ENCODE measurements around the gene DERA.
"Not testable (repeated sequence)": the region's sequence is repeated elsewhere in the genome, so short reads cannot be mapped to it uniquely, and the experiment has no call there.

DERA gene

DNA sequence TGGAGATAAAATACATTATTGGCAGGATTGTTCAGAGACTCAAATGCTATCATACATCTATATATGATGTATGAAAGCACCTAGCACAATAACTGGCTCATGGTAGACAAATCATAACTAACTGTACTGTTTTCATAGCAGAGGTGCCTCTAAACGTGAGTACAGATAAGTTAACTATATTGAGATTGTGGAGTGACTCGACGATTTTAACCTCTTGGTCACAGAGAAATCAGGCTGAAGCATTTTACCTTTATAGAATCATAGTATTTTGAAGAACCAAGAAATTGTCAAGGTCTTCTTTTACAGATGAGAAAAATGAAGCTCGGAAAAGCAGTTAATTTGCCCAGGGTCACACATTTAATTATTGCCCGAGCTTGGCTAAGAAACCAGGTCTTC lies 666 bp upstream of the DERA start:
- DNase-seq: no peak

DNA sequence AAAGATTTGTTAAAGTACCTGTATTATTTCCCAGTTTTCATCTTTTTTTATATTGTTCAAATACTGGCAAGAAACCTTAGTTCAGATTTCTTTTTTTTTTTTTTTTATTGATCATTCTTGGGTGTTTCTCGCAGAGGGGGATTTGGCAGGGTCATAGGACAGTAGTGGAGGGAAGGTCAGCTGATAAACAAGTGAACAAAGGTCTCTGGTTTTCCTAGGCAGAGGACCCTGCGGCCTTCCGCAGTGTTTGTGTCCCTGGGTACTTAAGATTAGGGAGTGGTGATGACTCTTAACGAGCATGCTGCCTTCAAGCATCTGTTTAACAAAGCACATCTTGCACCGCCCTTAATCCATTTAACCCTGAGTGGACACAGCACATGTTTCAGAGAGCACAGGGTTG lies 799 bp downstream of the DERA start:
- not testable (repeated sequence) for DNase-seq

DNA sequence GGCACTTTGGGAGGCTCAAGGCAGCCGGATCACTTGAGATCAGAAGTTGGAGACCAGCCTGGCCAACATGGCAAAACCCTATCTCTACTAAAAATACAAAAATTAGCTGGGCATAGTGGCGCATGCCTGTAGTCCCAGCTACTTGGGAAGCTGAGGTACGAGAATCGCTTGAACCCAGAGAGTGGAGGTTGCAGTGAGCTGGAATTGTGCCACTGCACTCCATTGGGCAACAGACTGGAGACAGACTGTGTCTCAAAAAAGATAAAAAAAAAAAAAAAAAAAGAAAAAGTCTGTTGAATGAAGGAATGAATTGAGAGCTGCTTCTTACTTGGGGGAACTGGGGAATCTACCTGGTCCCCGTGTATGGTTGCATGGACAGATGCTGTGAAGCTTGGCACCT lies 3.0 kb downstream of the DERA start:
- DNase-seq: not testable (repeated sequence)

DNA sequence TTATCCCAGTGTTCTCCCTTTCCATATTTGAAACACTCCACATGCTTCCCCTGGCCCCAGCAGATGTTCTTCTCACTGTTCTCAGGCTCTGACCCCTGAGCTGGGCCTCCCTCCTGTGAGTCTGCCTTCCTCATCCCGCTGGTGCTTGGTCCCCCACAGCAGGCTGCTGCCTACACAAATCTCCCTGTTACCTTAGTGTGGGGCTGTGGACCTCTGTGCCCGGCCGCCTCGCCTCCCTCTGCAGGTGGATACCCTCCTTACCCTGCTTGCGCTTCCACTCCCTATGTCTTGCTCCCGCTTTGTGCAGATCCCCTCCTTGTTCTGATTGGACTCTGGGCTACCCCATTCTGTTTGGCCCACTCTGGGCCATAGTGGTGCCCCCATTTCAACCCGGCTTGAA lies 6.9 kb downstream of the DERA start:
- no peak for DNase-seq

GRCh38 chr12:15919418-15919817 lies 8.3 kb downstream of the DERA start:
- no peak for DNase-seq

- DNase-seq: no peak
These were observed 13.8 kb downstream of the DERA start for GRCh38 chr12:15924956-15925355.

DNA sequence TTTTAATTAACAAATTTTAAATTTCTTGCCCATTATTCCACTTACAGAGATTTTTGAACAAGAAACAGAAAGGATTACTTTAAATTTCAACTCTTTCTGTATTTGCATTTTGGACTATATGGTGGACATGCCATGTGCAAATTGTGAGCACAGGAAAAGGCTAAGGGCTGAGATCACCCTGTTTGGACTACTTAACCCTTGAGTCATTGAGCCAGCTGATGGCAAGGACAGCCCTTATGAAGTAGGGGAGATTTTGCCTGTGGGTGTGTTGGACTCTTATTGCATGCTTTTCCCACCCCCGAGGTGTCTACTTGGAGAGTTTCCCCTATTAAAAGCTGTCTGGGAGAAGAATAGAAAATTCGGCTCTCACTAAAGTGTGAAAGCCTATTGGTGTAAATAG lies 17.2 kb downstream of the DERA start:
- no peak for DNase-seq

GRCh38 chr12:15928870-15929571 lies 17.9 kb downstream of the DERA start:
- DNase-seq: no peak

DNA sequence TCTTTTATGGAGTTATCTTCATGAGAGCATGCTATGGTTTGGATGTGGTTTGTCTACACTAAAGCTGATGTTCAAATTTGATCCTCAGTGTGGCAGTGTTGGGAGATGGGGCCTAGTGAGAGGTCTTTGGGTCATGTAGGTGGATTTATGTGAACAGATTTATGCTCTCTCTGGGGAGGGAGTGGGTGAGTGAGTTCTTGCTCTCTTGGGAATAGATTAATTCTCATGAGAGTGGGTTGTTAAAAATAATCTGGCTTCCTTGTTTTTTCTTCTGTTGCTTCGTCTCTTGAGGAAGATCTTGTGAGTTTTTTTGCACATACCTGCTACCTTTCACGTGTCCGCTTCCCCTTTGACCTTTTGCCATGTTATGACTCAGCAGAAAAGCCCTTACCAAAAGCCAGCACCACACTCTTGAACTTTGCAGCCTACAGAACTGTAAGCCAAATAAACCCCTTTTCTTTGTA lies 20.5 kb downstream of the DERA start:
- no peak for DNase-seq

- no peak for DNase-seq
These were observed 21.2 kb downstream of the DERA start for GRCh38 chr12:15932327-15932726.

DNA sequence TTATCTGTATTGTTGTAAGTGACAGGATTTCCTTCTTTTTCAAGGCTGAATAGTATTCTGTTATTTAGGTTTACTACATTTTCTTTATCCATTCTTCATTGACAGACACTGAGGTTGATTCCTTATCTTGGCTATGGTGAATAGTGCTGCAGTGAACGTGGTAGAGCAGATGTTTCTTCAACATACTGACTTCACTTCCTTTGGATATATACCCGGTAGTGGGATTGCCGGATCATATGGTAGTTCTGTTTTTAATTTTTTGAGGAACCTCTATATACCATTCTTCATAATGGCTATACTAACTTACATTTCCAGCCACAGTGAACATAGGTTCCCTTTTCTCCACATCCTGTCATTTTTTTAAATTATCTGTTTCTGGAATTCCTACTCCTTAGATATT lies 21.8 kb downstream of the DERA start:
- DNase-seq: no peak

DNA sequence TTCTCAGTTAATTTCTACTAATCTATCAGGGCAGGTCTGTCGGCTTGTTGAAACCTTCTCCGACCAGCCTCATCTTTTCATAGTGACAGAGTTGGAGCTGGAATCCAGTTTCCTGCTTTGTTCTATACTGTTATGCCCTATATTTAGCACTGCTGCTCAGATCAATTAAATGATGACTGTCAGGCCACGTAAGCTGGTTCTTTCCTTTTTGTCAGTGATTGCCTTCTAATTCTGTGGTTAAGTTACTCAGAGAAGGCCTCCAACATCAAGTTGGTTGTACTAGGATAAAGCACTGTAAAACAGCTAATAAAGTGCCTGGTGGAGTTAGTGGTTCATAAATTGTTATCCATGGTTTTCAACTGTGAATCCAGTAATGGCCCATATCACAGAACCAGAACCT lies 22.6 kb downstream of the DERA start:
- DNase-seq: no peak

DNA sequence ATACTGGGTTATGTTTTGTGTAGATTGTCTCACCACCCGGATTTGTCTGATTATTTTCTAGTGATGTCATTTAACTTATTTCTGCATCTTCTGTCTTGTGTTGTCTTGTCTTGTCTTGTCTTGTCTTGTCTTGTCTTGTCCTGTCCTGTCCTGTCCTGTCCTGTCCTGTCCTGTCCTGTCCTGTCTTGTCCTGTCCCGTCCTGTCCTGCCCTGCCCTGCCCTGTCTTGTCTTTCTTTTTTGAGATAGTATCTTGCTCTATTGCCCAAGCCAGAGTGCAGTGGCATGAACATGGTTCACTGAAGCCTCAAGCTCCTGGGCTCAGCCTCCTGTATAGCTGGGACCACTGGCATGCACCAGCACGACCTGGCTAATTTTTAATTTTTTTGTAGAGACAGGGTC lies 25.6 kb downstream of the DERA start:
- no peak for DNase-seq

DNA sequence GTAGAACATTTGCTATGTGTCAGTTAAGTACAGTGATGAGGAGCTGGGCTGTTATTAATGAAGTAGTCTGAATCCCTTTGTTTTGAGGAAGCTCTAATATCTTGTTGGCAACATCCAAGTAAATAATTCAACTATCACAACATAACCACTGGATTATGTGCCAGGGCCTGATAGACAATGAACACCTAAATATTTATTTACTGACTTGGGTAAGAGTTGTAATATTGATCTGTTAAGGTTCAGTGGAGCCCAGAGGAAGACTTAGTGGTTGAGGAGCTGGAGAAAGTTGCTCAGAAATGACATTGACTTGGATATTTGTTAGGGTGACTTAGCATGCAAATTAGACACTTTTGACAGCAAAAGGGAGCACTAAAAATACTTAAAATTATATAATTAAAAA lies 26.8 kb downstream of the DERA start:
- no peak for DNase-seq

DNA sequence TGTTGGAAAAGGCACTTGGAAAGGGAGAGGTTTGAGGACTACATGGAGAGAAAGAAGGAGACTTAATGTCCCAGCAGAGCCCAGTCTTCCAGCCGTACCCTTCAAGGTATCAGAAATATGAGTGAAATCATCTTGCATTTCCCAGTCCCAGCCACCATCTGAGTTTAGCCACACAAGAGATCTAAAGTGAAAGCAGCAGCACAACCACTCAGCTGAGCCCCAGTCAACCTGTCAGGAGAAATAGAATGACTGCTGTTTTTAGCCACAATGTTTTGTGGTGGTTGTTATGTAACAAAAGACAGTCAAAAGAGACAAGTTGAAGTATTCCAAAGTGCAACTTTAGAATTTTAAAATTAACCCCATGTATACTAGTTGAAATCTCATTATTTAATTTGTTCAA lies 28.0 kb downstream of the DERA start:
- DNase-seq: no peak

DNA sequence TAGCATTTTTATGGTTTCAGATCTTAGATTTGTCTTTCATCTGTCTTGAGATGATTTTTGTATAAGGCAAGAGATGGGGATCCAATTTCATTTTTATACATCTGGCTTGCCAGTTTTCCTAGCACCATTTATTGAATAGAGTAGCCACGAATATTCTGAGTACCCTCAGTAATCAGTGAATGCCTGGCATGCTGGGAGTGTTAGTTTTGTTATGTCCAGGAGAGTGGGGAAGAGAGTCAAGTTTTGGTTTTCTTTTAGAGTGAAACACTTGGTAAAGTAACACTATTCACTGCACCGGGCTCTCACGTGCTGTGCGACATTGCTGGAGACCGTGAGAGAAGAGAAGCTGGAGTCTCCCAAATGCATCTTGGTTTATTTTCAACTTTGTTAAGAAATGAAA lies 31.3 kb downstream of the DERA start:
- no peak for DNase-seq

- DNase-seq: not testable (repeated sequence)
These were observed 32.4 kb downstream of the DERA start for GRCh38 chr12:15943519-15943918.

DNA sequence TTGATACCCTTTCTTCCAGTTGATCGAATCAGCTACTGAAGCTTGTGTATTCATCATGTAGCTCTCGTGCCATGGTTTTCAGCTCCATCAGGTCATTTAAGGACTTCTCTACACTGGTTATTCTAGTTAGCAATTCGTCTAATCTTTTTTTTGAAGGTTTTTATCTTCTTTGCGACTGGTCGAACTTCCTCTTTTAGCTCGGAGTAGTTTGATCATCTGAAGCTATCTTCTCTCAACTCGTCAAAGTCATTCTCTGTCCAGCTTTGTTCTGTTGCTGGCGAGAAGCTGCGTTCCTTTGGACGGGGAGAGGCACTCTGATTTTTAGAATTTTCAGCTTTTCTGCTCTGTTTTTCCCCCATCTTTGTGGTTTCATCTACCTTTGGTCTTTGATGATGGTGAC lies 37.3 kb downstream of the DERA start:
- not testable (repeated sequence) for DNase-seq

DNA sequence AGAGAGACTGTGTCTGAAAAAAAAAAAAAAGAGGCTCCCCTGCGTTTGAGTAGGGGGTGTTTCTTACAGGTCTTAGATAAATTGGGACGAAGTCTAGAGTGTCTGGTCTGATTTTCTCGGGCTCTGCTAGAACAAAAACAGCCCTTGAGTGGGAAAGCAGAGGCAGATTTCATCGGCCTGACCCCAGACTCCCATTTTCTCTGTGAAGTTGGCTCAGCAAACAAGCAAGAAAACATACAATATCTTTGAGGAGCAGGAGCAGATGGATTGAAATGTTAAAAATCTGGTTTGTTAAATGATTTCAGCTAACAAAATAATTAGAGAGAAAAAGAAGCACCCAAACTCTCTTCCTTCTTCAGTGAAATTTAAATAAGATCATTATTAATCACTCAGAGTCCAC lies 44.1 kb downstream of the DERA start:
- no peak for DNase-seq

- DNase-seq: no peak
These were observed 44.9 kb downstream of the DERA start for GRCh38 chr12:15956010-15956409.

GRCh38 chr12:15956413-15957185 lies 45.5 kb downstream of the DERA start:
- DNase-seq: no peak

- no peak for DNase-seq
These were observed 51.6 kb downstream of the DERA start for GRCh38 chr12:15962760-15963159.

DNA sequence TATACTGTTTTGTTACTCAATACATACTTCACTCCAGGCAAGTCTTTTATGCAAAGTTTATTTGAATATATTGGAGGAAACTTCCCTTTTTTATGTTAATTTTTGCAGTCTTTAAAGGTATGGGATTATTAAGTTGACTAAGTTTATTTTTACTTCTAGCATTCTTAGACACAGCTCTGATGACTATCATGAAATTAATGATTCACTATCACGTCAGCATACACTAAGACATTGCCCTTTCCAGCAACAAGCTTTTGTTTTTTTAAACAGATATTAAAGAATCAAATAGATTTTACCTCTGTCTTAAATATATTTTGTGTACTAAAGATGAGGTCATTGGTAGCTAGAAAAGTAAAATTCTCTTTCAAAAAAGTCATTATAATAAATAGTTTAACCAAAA lies 52.1 kb downstream of the DERA start:
- DNase-seq: no peak

DNA sequence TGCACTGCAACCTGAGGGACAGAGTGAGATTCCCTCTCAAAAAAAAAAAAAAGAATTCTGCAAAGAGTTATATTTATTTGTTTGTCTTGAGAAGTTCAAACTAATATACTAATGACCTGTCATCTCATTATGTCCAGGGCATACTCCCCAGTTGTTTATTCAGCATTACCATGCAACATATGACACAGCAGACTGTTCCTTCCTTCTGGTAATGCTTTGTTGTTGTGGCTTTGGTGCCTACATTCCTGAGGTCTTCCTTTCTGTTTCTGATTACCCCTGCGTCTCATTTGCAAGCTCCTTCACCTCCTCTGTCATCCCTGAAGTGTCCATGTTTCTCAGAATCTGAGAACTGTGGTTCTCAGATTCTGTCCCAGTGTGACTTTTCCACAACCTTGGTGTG lies 55.3 kb downstream of the DERA start:
- DNase-seq: no peak

DNA sequence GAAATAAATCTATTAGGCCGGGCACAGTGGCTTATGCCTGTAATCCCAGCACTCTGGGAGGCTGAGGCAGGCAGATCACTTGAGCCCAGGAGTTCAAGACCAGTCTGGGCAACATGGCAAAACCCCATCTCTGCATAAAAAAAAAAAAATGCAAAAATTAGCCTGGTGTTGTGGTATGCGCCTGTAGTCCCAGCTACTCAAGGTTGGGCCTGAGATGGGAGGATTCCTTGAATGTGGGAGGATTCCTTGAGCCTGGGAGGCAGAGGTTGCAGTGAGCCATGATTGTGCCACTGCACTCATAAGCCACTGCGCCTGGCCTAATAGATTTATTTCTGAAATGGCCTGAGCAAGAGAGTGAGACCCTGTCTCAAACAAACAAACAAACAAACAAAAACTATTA lies 55.9 kb downstream of the DERA start:
- not testable (repeated sequence) for DNase-seq

All from activated naive CD4-positive, alpha-beta T cell treated with Interleukin-2 at 50 U/mL for 16 hours (primary cell).